Left lung (tissue), 10 donors: ENCODE results near the gene EXOSC7. TPM values are rescaled to one million over a fixed set of nuclear protein-coding genes. Genes with fewer than 3 reads are reported as not detected.
A peak's percentile ranks its signal among the peaks of the same experiment; 100 is the strongest.

Experiments used
- ATAC-seq: fragments of 200-7000 bp; cut with Tn5 transposase; one replicate; pipeline ENCODE4 v1.9.1; 2020; ENCODE audit warnings: moderate library complexity
- DNase-seq, 4 donors: peaks; one replicate each; pipeline ENCODE4 v3.0.0-alpha.2; 2013 to 2020
- H3K27ac ChIP-seq, 2 donors: fragments of 200-600 bp; sonication (generic) in 1 of 2; one replicate each; pipeline versions ENCODE4 v1.5.0 to v1.8.0; 2020 to 2021
- H3K27me3 ChIP-seq, 2 donors: fragments of 200-600 bp; sonication (generic) in 1 of 2; one replicate each; pipeline versions ENCODE4 v1.5.0 to v1.8.0; 2020 to 2021
- H3K36me3 ChIP-seq, 2 donors: fragments of 200-600 bp; sonication (generic) in 1 of 2; one replicate each; pipeline versions ENCODE4 v1.5.0 to v1.8.0; 2020 to 2021
- H3K4me1 ChIP-seq, 2 donors: fragments of 200-600 bp; one replicate each; pipeline ENCODE4 v1.8.0; 2021
- H3K4me3 ChIP-seq, 2 donors: fragments of 200-600 bp; sonication (generic) in 1 of 2; one replicate each; pipeline versions ENCODE4 v1.5.0 to v1.8.0; 2020 to 2021; ENCODE audit warnings: mild to moderate bottlenecking in 1 of 2
- H3K9me3 ChIP-seq, 2 donors: fragments of 200-600 bp; sonication (generic) in 1 of 2; one replicate each; pipeline versions ENCODE4 v1.5.0 to v1.8.0; 2020 to 2021
- CTCF ChIP-seq, 2 donors: fragments of 200-600 bp; sonication (generic) in 1 of 2; IDR thresholded peaks; one replicate each; pipeline versions ENCODE4 v1.5.0 to v1.8.0; 2021; ENCODE audit warnings: antibody characterized with exemption in 2 of 2
- intact Hi-C, 2 donors: fragments of 100-400 bp; cut with DNase I; formaldehyde crosslinking; loops; one replicate each; pipeline versions ENCODE4 v1.11.2 to v1.14.2; 2022
- polyA plus RNA-seq, 6 donors: library from polyadenylated mRNA; unstranded; fragments of 120-200 nt; gene quantifications; one replicate each; pipeline ENCODE4 v1.2.1, GENCODE V29; 2013; ENCODE audit not compliant: insufficient read length in 6 of 6
- total RNA-seq, 2 donors: library from RNA; stranded (reverse); fragmentation: NEBNext Ultra II Directional; extraction: Animal tissue kit (Norgen Biotek cat#: 25700); gene quantifications; one replicate each; pipeline ENCODE4 v1.2.1, GENCODE V29; 2021
- donor health status: DM: no; HTN: yes; CAD: no.
- donor health status: DM: no; HTN: no; CAD: no.

Gene EXOSC7
- total and polyA plus RNA-seq, 8 donors = 33.2 to 76.2 (median 61.3) TPM

- no peak for TF ChIP-seq CTCF (IDR thresholded peaks at IDR 0.05)
- peak in 1 of 4 donors; percentile 19 for DNase-seq
- peak; percentile 29 for ATAC-seq
- Histone ChIP-seq H3K4me1 (peaks cover 0 to 56% of the 10 kb centered on the region in 2 donors), H3K4me3 (no peak overlapping the region), H3K27me3 (no peaks in the 10 kb centered on the region), H3K9me3 (no peaks in the 10 kb centered on the region), H3K27ac (peak overlapping the region; percentile 15 to 77), H3K36me3 (no peaks in the 10 kb centered on the region)
- intact Hi-C loops = no loop called here
These were observed 78.3 kb downstream of the EXOSC7 start for GRCh38 chr3:45054196-45054857.

- Histone ChIP-seq H3K36me3 (no peaks in the 10 kb centered on the region), H3K27ac (peak overlapping the region; percentile 15 to 77), H3K4me1 (peaks cover 0 to 59% of the 10 kb centered on the region in 2 donors), H3K27me3 (no peaks in the 10 kb centered on the region), H3K4me3 (no peak overlapping the region), H3K9me3 (no peaks in the 10 kb centered on the region)
- peak; percentile 63 for ATAC-seq
- intact Hi-C loops = no loop called here
- DNase-seq = no peak
- TF ChIP-seq CTCF (IDR thresholded peaks at IDR 0.05) = no peak
These were observed 79.0 kb downstream of the EXOSC7 start for GRCh38 chr3:45055032-45055410.

GRCh38 chr3:45055411-45056143, 79.5 kb downstream of the EXOSC7 start:
- Histone ChIP-seq H3K27me3 (no peaks in the 10 kb centered on the region), H3K27ac (peak overlapping the region; percentile 15 to 77), H3K4me1 (peaks cover 0 to 59% of the 10 kb centered on the region in 2 donors), H3K9me3 (no peaks in the 10 kb centered on the region), H3K4me3 (no peak overlapping the region), H3K36me3 (no peaks in the 10 kb centered on the region)
- DNase-seq (no peak), ATAC-seq (peak; percentile 38)
- no peak for TF ChIP-seq CTCF (IDR thresholded peaks at IDR 0.05)
- intact Hi-C loops = no loop called here

- no peak overlapping the region for H3K4me3 ChIP-seq
- ATAC-seq = no peak
- no peaks in the 10 kb centered on the region for H3K9me3 ChIP-seq
- intact Hi-C loops = no loop called here
- H3K36me3 ChIP-seq = no peaks in the 10 kb centered on the region
- no peak for DNase-seq
- no peaks in the 10 kb centered on the region for H3K27me3 ChIP-seq
- H3K4me1 ChIP-seq = peaks cover 0 to 69% of the 10 kb centered on the region in 2 donors
- TF ChIP-seq CTCF (IDR thresholded peaks at IDR 0.05) = no peak
- peak overlapping the region in 1 of 2 donors; percentile 60 for H3K27ac ChIP-seq
These were observed 80.7 kb downstream of the EXOSC7 start for GRCh38 chr3:45056608-45057301.

- intact Hi-C loops = no loop called here
- Histone ChIP-seq H3K9me3 (no peaks in the 10 kb centered on the region), H3K36me3 (no peaks in the 10 kb centered on the region), H3K4me1 (peaks cover 0 to 77% of the 10 kb centered on the region in 2 donors), H3K27me3 (no peaks in the 10 kb centered on the region), H3K4me3 (no peak overlapping the region), H3K27ac (peak overlapping the region in 1 of 2 donors; percentile 60)
- no peak for TF ChIP-seq CTCF (IDR thresholded peaks at IDR 0.05)
- DNase-seq = no peak
- ATAC-seq = no peak
These were observed 81.5 kb downstream of the EXOSC7 start for GRCh38 chr3:45057557-45057956.
